Loucy (cell line): Measurements from ENCODE around the gene TADA1.

ENCODE experiments used
- H2AFZ ChIP-seq: fragments of 200-600 bp; sonication (generic); 2 replicates; pipeline ENCODE4 v1.6.0; 2016; ENCODE audit warnings: antibody characterized with exemption, mild to moderate bottlenecking, low read length, moderate library complexity
- H3F3A ChIP-seq: fragments of 200-600 bp; 2 replicates; pipeline ENCODE4 v1.6.0; 2016; ENCODE audit warnings: antibody characterized with exemption, low read depth, mild to moderate bottlenecking
- H3K27me3 ChIP-seq: fragments of 200-600 bp; sonication (generic); 2 replicates; pipeline ENCODE4 v1.6.1; 2014; ENCODE audit warnings: low read length, mild to moderate bottlenecking; ENCODE audit not compliant: insufficient read depth, poor library complexity, severe bottlenecking
- H3K36me3 ChIP-seq: fragments of 200-600 bp; sonication (generic); 2 replicates; pipeline ENCODE4 v1.6.1; 2016; ENCODE audit warnings: low read length; ENCODE audit not compliant: insufficient read depth
- H3K4me1 ChIP-seq: fragments of 200-600 bp; sonication (generic); 2 replicates; pipeline ENCODE4 v1.5.1; 2014; ENCODE audit warnings: low read length, mild to moderate bottlenecking; ENCODE audit not compliant: insufficient read depth, poor library complexity, severe bottlenecking
- H3K4me2 ChIP-seq: fragments of 200-600 bp; sonication (generic); 2 replicates; pipeline ENCODE4 v1.6.0; 2014; ENCODE audit warnings: antibody characterized with exemption, low read length, low read depth, mild to moderate bottlenecking; ENCODE audit not compliant: poor library complexity, severe bottlenecking
- H3K4me3 ChIP-seq: fragments of 200-600 bp; sonication (generic); 2 replicates; pipeline ENCODE4 v1.5.1; 2014; ENCODE audit warnings: low read length, mild to moderate bottlenecking, mixed read lengths; ENCODE audit not compliant: poor library complexity, severe bottlenecking
- H3K79me2 ChIP-seq: fragments of 200-600 bp; sonication (generic); 2 replicates; pipeline ENCODE4 v1.6.1; 2014; ENCODE audit warnings: low read length; ENCODE audit not compliant: insufficient read depth
- H3K9ac ChIP-seq: fragments of 200-600 bp; sonication (generic); 2 replicates; pipeline ENCODE4 v1.6.0; 2014; ENCODE audit warnings: mild to moderate bottlenecking, low read depth, low read length, moderate library complexity; ENCODE audit not compliant: poor library complexity, severe bottlenecking
- H3K9me2 ChIP-seq: fragments of 200-600 bp; sonication (generic); replicated peaks from 2 replicates; pipeline ENCODE4 v1.6.1; 2016; ENCODE audit warnings: low read depth, low read length, mixed read lengths
- H3K9me3 ChIP-seq: fragments of 200-600 bp; sonication (generic); 2 replicates; pipeline ENCODE4 v1.6.1; 2014; ENCODE audit warnings: mild to moderate bottlenecking, antibody characterized with exemption, low read length, low read depth; ENCODE audit not compliant: insufficient read depth
- H4K20me1 ChIP-seq: fragments of 200-600 bp; sonication (generic); 2 replicates; pipeline ENCODE4 v1.6.0; 2014; ENCODE audit warnings: antibody characterized with exemption, low read length, mild to moderate bottlenecking; ENCODE audit not compliant: insufficient read depth, poor library complexity, severe bottlenecking
- CTCF ChIP-seq: fragments of 200-600 bp; sonication (generic); conservative IDR thresholded peaks from 2 replicates; pipeline ENCODE4 v1.5.1; 2014; ENCODE audit warnings: mild to moderate bottlenecking, antibody characterized with exemption, low read length
- EZH2phosphoT487 ChIP-seq: fragments of 200-600 bp; IDR thresholded peaks from 2 replicates; pipeline ENCODE4 v1.6.1; 2018; ENCODE audit warnings: antibody characterized with exemption, mild to moderate bottlenecking, moderate library complexity, borderline replicate concordance

Gene TADA1

DNA sequence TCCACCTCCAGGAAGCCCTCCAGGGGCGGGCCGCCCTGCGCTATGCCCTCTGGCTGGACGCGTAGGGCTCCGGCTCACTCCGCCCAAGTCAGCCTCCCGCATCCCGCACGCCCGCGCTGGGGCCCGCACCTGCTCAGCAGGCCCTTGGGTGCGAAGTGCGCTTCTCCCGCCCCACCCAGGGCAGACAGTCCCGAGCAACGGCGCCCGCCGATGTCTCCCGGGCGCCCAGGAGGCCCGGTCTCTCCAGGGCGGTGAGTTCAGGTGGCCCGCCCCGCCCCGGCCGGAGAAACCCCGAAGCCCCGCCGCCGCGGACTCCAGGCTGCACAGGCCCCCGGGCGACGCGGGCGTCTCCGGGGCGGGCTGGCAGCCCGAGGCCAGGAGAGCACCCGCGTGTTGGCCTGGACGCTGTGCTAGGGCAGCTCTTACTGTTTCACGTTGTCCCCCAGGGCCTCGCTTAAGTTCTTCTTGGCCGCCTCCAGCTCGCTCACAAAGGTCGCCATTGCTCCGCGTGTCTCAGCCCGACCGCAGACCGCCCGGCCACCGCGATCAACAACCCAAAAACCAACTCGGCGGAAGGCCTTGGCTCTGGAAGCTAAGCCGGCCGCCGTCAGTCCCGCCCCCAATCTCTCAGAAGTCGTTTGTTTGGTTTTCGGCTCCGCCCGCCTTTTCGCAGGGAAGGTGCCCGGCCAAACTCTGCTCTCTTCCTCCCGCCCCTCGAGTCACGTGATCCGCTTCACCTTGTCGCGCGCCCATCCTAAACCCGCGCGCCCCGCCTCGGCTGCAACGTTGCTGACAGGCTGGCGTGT lies at the start of gene TADA1:
Gene TADA1, minus strand, starts transcription at position 531 of the 806 bp plus-strand sequence. Its CDS starts 31 bp downstream, at position 500.
- Histone ChIP-seq H3K9me2 (no peaks in the 10 kb centered on the region), H3F3A (no peaks in the 10 kb centered on the region), H3K4me3 (peak within 1 kb of the TSS; percentile 82), H3K4me1 (peaks cover 45% of the 10 kb centered on the region), H2AFZ (peak within 1 kb of the TSS; percentile 90), H3K27me3 (no peaks in the 10 kb centered on the region), H3K36me3 (no peaks in the 10 kb centered on the region), H4K20me1 (peaks cover 26% of the 10 kb centered on the region), H3K4me2 (peak within 1 kb of the TSS; percentile 87), H3K9me3 (no peaks in the 10 kb centered on the region), H3K9ac (peak within 1 kb of the TSS; percentile 83), H3K79me2 (peaks cover 50% of the 10 kb centered on the region)
- TF ChIP-seq EZH2phosphoT487 (no peak), CTCF (no peak)

DNA sequence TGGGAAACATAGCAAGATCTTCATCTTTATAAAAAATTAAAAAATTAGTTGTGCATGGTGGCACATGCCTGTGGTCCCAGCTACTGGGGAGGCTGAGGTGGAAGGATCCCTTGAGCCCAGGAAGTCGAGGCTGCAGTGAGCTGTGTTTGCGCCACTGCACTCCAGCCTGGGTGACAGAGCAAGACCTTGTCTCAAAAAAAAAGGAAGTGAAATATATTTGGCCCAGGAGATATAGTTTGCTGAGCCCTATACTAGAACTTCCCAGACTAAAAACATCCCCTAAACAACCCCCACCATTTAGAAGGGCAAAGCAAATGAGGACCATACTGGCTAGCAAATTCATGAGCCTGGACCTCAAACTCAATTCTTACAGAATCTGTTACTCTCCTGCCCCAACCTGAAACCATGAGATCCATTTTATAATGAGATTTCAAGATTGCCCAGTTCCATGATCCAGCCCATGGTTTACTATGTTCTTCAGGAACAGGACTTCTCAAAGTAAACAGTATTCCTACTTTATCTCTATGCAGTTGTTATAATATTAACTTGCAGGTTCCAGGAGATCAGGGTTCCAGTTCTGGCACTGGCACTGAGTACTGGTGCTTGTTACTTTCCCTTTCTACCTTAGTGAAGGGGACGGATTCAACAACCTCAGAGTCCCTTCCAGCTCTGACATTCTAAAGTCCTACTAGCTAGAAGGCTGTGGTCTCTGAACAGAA lies 48.9 kb upstream of the TADA1 start:
- Histone ChIP-seq H3K9me2 (no peaks in the 10 kb centered on the region), H2AFZ (no peak overlapping the region), H3K9ac (no peak overlapping the region), H3K27me3 (no peaks in the 10 kb centered on the region), H3F3A (no peaks in the 10 kb centered on the region), H3K36me3 (no peaks in the 10 kb centered on the region), H3K4me1 (no peaks in the 10 kb centered on the region), H3K4me2 (no peak overlapping the region), H3K9me3 (no peaks in the 10 kb centered on the region), H3K79me2 (no peaks in the 10 kb centered on the region), H3K4me3 (no peak overlapping the region), H4K20me1 (no peaks in the 10 kb centered on the region)
- no peak for TF ChIP-seq EZH2phosphoT487
- no peak for TF ChIP-seq CTCF

- no peak overlapping the region for H3K9ac ChIP-seq
- H3K79me2 ChIP-seq: no peaks in the 10 kb centered on the region
- H2AFZ ChIP-seq: no peak overlapping the region
- no peak overlapping the region for H3K4me2 ChIP-seq
- no peaks in the 10 kb centered on the region for H3K36me3 ChIP-seq
- no peaks in the 10 kb centered on the region for H3F3A ChIP-seq
- TF ChIP-seq EZH2phosphoT487 (no peak), CTCF (no peak)
- H3K4me1 ChIP-seq: no peaks in the 10 kb centered on the region
- H3K27me3 ChIP-seq: no peaks in the 10 kb centered on the region
- H4K20me1 ChIP-seq: no peaks in the 10 kb centered on the region
- no peaks in the 10 kb centered on the region for H3K9me3 ChIP-seq
- no peak overlapping the region for H3K4me3 ChIP-seq
- H3K9me2 ChIP-seq: no peaks in the 10 kb centered on the region
Observed at GRCh38 chr1:166920561-166921475, 44.8 kb upstream of the TADA1 start.
